Body of pancreas (tissue), 4 donors: ENCODE data around the gene PLAU.

ENCODE experiments used
- POLR2A ChIP-seq, 3 donors: fragments of 450-650 bp; IDR thresholded peaks; one replicate each; pipeline ENCODE4 v1.6.1; 2016; ENCODE audit warnings: antibody characterized with exemption in 3 of 3, mild to moderate bottlenecking in 2 of 3
- TF ChIP-seq, protein P1 (sequence below), 7 experiments: fragments of 450-650 bp in 4 of 7; fragments of 200-600 bp in 3 of 7; sonication (generic) in 3 of 7; IDR thresholded peaks; one replicate each; pipeline ENCODE4 v1.5.1; 2016 to 2019; ENCODE audit warnings: antibody characterized with exemption in 7 of 7

- TF ChIP-seq, protein P1, sequence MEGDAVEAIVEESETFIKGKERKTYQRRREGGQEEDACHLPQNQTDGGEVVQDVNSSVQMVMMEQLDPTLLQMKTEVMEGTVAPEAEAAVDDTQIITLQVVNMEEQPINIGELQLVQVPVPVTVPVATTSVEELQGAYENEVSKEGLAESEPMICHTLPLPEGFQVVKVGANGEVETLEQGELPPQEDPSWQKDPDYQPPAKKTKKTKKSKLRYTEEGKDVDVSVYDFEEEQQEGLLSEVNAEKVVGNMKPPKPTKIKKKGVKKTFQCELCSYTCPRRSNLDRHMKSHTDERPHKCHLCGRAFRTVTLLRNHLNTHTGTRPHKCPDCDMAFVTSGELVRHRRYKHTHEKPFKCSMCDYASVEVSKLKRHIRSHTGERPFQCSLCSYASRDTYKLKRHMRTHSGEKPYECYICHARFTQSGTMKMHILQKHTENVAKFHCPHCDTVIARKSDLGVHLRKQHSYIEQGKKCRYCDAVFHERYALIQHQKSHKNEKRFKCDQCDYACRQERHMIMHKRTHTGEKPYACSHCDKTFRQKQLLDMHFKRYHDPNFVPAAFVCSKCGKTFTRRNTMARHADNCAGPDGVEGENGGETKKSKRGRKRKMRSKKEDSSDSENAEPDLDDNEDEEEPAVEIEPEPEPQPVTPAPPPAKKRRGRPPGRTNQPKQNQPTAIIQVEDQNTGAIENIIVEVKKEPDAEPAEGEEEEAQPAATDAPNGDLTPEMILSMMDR (IDR thresholded peaks at IDR 0.05): no peak
- no peak for TF ChIP-seq POLR2A (IDR thresholded peaks at IDR 0.05)
Observed at GRCh38 chr10:73862011-73862410, 48.9 kb upstream of the PLAU start.
